T-helper 17 cell (primary cell): Measurements from ENCODE around the gene TMCC2. TPM values are rescaled to one million over a fixed set of nuclear protein-coding genes. Genes with fewer than 3 reads are reported as not detected.

Experiments
- ATAC-seq: fragments of 150-1000 bp; cut with Tn5 transposase; 2 replicates; pipeline ENCODE4 v1.10.0; 2021; ENCODE audit warnings: mild to moderate bottlenecking, moderate library complexity
- DNase-seq, 3 donors: peaks; one replicate each; pipeline versions ENCODE4 v3.0.0 to v3.0.0-alpha.2; 2020 to 2021
- H3K9me3 ChIP-seq: one replicate; pipeline ENCODE4 v1.7.0; 2013; ENCODE audit warnings: low read length, mild to moderate bottlenecking; ENCODE audit not compliant: control insufficient read depth, poor library complexity, severe bottlenecking
- H3K27ac Mint-ChIP-seq: one replicate; pipeline ENCODE4 v1.8.0; 2022; ENCODE audit warnings: mild to moderate bottlenecking, moderate library complexity, mixed read lengths
- H3K27me3 Mint-ChIP-seq: one replicate; pipeline ENCODE4 v1.8.0; 2022; ENCODE audit warnings: mixed read lengths
- H3K36me3 Mint-ChIP-seq: one replicate; pipeline ENCODE4 v1.8.0; 2022; ENCODE audit warnings: low read depth, mixed read lengths
- H3K4me1 Mint-ChIP-seq: one replicate; pipeline ENCODE4 v1.8.0; 2022; ENCODE audit warnings: mild to moderate bottlenecking, mixed read lengths
- H3K4me3 Mint-ChIP-seq: one replicate; pipeline ENCODE4 v1.8.0; 2022; ENCODE audit warnings: mild to moderate bottlenecking, moderate library complexity, mixed read lengths
- total RNA-seq, 4 donors: library from RNA in 2 of 4; stranded (reverse) in 2 of 4; gene quantifications; one replicate each; pipeline ENCODE4 v1.2.3 and lab custom pipeline; 2022 to 2026

TMCC2 gene
- total RNA-seq, 2 donors from 2014 or later = 0.65 to 10.2 TPM

GRCh38 chr1:205303247-205303888, 75.6 kb downstream of the TMCC2 start:
- no peak for ATAC-seq
- Mint-ChIP-seq H3K4me3 (no peak overlapping the region), H3K36me3 (peaks cover 12% of the 10 kb centered on the region), H3K27ac (no peak overlapping the region), H3K4me1 (peaks cover 27% of the 10 kb centered on the region), H3K27me3 (no peaks in the 10 kb centered on the region)
- no peak for DNase-seq
- no peaks in the 10 kb centered on the region for H3K9me3 ChIP-seq

- H3K27me3 Mint-ChIP-seq = no peaks in the 10 kb centered on the region
- no peak for DNase-seq
- no peaks in the 10 kb centered on the region for H3K9me3 ChIP-seq
- peaks cover 12% of the 10 kb centered on the region for H3K36me3 Mint-ChIP-seq
- peak overlapping the region; percentile 91 for H3K27ac Mint-ChIP-seq
- ATAC-seq = no peak
- H3K4me1 Mint-ChIP-seq = peaks cover 29% of the 10 kb centered on the region
- H3K4me3 Mint-ChIP-seq = no peak overlapping the region
Measured at GRCh38 chr1:205304046-205304694, 76.4 kb downstream of the TMCC2 start.

GRCh38 chr1:205304695-205305070, 76.9 kb downstream of the TMCC2 start:
- Mint-ChIP-seq H3K27me3 (no peaks in the 10 kb centered on the region), H3K27ac (peak overlapping the region; percentile 91), H3K36me3 (peaks cover 12% of the 10 kb centered on the region), H3K4me1 (peaks cover 27% of the 10 kb centered on the region), H3K4me3 (no peak overlapping the region)
- ATAC-seq = no peak
- H3K9me3 ChIP-seq = no peaks in the 10 kb centered on the region
- no peak for DNase-seq

DNA sequence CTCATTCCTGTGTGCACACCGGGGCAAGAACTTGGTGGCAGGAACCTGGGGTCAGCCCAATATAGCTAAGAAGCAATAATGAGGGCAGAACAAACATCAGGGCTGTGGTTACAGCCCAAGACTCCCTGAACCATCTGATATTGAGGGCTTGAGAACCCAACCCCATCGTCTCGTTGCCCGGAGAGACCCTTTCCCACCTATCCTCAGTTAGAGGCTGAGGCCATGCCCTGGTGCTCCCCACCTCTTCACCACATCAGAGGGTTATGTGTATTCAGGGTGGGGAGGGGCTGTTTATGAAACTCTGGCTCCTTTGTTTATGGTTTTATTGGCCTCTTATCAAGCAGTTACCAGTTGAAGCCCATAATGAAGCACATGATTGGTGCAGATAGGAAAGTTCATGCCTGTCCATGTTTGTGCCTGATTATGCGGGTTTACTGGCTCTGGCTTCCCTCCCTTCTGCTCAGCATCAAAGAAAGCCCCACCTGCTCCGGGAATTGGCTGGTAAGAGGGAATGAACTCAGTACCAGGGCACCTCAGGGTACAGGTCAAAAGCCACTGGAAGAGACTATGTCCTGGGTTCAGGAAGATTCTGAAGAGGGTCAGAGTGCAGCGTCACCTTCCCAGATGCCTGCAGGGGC, 79.3 kb downstream of the TMCC2 start:
- no peak for ATAC-seq
- Mint-ChIP-seq H3K4me1 (peaks cover 29% of the 10 kb centered on the region), H3K27ac (no peak overlapping the region), H3K36me3 (peaks cover 17% of the 10 kb centered on the region), H3K4me3 (no peak overlapping the region), H3K27me3 (no peaks in the 10 kb centered on the region)
- DNase-seq = no peak
- H3K9me3 ChIP-seq = no peaks in the 10 kb centered on the region

DNA sequence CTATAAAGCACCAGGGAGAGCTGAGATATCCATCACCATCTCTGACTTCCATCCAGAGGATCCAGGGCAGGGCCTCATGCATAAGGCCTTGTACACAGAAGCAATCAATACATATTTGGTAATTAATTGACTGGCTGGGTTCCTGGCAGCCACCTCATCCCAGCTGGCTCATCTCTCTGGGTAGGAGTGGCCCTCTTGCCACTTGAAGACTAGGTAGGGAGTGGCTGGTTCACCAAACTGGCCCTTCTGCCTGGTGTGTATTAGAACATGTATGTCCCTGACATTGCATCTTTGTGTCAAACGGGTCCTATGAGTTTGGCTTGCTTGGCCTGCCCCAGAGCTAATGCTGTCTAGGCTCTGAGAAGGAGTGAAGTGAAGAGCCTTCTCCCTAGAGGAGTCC, 82.0 kb downstream of the TMCC2 start:
- Mint-ChIP-seq H3K27ac (no peak overlapping the region), H3K27me3 (no peaks in the 10 kb centered on the region), H3K4me3 (no peak overlapping the region), H3K36me3 (peaks cover 10% of the 10 kb centered on the region), H3K4me1 (peaks cover 43% of the 10 kb centered on the region)
- DNase-seq (no peak), ATAC-seq (no peak)
- H3K9me3 ChIP-seq = no peaks in the 10 kb centered on the region

DNA sequence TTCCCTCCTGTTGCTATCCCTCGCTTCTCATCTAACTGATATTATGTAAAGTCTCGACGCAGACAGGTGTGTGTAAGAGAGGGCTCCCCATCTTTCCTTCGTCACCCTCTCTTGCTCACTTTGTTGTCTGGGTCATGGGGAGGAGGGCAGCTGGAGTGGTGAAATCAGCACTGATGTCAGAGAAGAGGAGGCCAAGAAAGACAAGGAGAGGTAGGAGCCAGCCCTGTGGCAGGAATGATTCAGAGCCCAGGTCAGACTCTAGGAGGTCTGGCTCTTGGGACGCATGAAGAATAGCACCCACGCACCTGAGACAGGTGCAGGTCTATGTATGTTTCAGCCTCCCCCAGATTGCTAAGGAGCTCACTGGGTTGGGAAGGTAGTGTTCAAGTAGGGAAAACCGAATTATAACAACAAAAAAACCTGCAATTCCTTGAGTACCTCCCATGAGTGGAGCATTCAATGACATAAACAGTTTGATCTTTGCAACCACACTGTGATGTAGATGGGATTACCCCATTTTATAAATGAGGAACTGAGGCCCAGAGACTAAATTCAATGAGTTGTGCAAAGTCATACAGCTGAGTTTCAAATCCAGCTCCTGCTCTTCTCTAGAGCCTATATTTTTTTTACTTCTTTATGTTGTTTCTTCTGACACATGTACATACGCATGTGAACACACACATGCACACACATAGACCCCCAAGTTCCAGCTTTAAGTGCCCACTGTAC, 83.4 kb downstream of the TMCC2 start:
- H3K27me3 Mint-ChIP-seq = no peaks in the 10 kb centered on the region
- DNase-seq (no peak), ATAC-seq (no peak)
- peaks cover 38% of the 10 kb centered on the region for H3K4me1 Mint-ChIP-seq
- peaks cover 5% of the 10 kb centered on the region for H3K36me3 Mint-ChIP-seq
- peak overlapping the region; percentile 67 for H3K27ac Mint-ChIP-seq
- no peaks in the 10 kb centered on the region for H3K9me3 ChIP-seq
- H3K4me3 Mint-ChIP-seq = no peak overlapping the region

GRCh38 chr1:205312866-205313562, 85.3 kb downstream of the TMCC2 start:
- H3K36me3 Mint-ChIP-seq = peaks cover 5% of the 10 kb centered on the region
- H3K4me3 Mint-ChIP-seq = peak overlapping the region; percentile 86
- no peaks in the 10 kb centered on the region for H3K9me3 ChIP-seq
- peak overlapping the region; percentile 88 for H3K27ac Mint-ChIP-seq
- no peaks in the 10 kb centered on the region for H3K27me3 Mint-ChIP-seq
- no peak for ATAC-seq
- H3K4me1 Mint-ChIP-seq = peaks cover 45% of the 10 kb centered on the region
- no peak for DNase-seq

DNA sequence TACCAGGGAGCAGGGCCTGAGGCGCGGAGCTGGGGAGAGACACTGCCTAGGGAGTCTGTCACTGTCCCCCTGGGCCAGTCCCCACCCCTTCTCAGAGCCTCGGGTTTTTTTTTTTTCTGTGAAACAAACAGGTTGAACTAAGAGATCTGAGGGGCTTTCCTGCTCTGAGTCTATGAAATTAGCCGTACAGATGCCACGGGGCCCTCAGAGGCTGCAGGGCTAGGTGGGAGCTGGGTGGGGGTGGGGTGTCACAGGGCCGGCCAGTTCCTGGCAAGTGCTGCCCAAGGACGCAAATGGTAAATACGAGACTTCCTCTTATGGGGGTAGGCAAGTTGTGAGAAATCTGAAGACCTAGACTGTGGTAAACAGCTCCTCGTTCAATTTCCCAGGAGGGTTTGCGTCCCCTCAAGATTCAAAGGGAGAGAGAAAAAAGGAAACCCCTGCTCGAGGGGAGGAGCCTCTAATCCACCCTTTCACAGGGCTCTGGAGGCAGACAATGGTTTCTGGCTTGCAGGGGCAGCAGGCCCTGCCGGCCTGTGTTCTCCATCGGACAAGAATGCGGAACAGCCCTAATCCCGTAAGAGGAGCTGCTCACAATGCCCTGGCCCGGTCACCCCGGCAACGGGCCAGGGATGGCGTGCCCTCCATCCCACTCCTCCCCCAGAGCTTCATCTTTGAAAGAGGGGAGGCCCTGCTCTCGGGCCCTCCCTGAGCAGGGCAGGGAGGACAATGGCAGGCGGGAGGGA, 86.0 kb downstream of the TMCC2 start:
- no peak for DNase-seq
- peak overlapping the region; percentile 86 for H3K4me3 Mint-ChIP-seq
- H3K36me3 Mint-ChIP-seq = peaks cover 5% of the 10 kb centered on the region
- H3K4me1 Mint-ChIP-seq = peaks cover 48% of the 10 kb centered on the region
- H3K9me3 ChIP-seq = no peaks in the 10 kb centered on the region
- H3K27ac Mint-ChIP-seq = peak overlapping the region; percentile 88
- ATAC-seq = peak; percentile 84
- no peaks in the 10 kb centered on the region for H3K27me3 Mint-ChIP-seq

- no peak for ATAC-seq
- H3K4me1 Mint-ChIP-seq = peaks cover 58% of the 10 kb centered on the region
- H3K27me3 Mint-ChIP-seq = no peaks in the 10 kb centered on the region
- H3K27ac Mint-ChIP-seq = peak overlapping the region; percentile 88
- H3K4me3 Mint-ChIP-seq = peak overlapping the region; percentile 86
- no peak for DNase-seq
- H3K9me3 ChIP-seq = no peaks in the 10 kb centered on the region
- H3K36me3 Mint-ChIP-seq = peaks cover 7% of the 10 kb centered on the region
Measured at GRCh38 chr1:205315008-205315618, 87.4 kb downstream of the TMCC2 start.

- no peaks in the 10 kb centered on the region for H3K9me3 ChIP-seq
- no peak for DNase-seq
- ATAC-seq = no peak
- peaks cover 8% of the 10 kb centered on the region for H3K36me3 Mint-ChIP-seq
- peak overlapping the region; percentile 95 for H3K27ac Mint-ChIP-seq
- peaks cover 61% of the 10 kb centered on the region for H3K4me1 Mint-ChIP-seq
- no peaks in the 10 kb centered on the region for H3K27me3 Mint-ChIP-seq
- peak overlapping the region; percentile 98 for H3K4me3 Mint-ChIP-seq
Measured at GRCh38 chr1:205316161-205316566, 88.4 kb downstream of the TMCC2 start.

- Mint-ChIP-seq H3K4me3 (peak overlapping the region; percentile 98), H3K27me3 (no peaks in the 10 kb centered on the region), H3K4me1 (peaks cover 61% of the 10 kb centered on the region), H3K36me3 (peaks cover 7% of the 10 kb centered on the region), H3K27ac (peak overlapping the region; percentile 95)
- DNase-seq (no peak), ATAC-seq (no peak)
- no peaks in the 10 kb centered on the region for H3K9me3 ChIP-seq
Measured at GRCh38 chr1:205317311-205317917, 89.7 kb downstream of the TMCC2 start.
